HEK293 (cell line): Measurements from ENCODE around the gene CARM1.

Experiments
- GLI4 ChIP-seq: fragments of 450-650 bp; formaldehyde crosslinking; IDR thresholded peaks from 2 replicates; pipeline ENCODE4 v1.5.1; 2016; ENCODE audit warnings: missing biosample characterization, missing genetic modification characterization
- KLF8 ChIP-seq: fragments of 450-650 bp; formaldehyde crosslinking; IDR thresholded peaks from 2 replicates; pipeline ENCODE4 v1.5.1; 2016; ENCODE audit warnings: missing biosample characterization, missing genetic modification characterization
- MEIS1 ChIP-seq: sonication (generic); formaldehyde crosslinking; IDR thresholded peaks from 2 replicates; pipeline ENCODE4 v1.8.1; 2022; ENCODE audit warnings: missing genetic modification reagents, mild to moderate bottlenecking, borderline replicate concordance
- PATZ1 ChIP-seq: fragments of 450-650 bp; formaldehyde crosslinking; IDR thresholded peaks from 2 replicates; pipeline ENCODE4 v1.5.1; 2016; ENCODE audit warnings: missing biosample characterization, missing genetic modification characterization
- PRDM10 ChIP-seq: fragments of 450-650 bp; formaldehyde crosslinking; IDR thresholded peaks from 2 replicates; pipeline ENCODE4 v1.5.1; 2016; ENCODE audit warnings: missing biosample characterization, missing genetic modification characterization
- TRIM28 ChIP-seq: IDR thresholded peaks from 2 replicates; pipeline ENCODE4 v1.6.1; 2011; ENCODE audit warnings: low read length, control low read depth, borderline replicate concordance
- TSHZ1 ChIP-seq: fragments of 450-650 bp; formaldehyde crosslinking; IDR thresholded peaks from 2 replicates; pipeline ENCODE4 v1.5.1; 2016; ENCODE audit warnings: missing biosample characterization, missing genetic modification characterization, borderline replicate concordance
- ZBTB26 ChIP-seq: fragments of 450-650 bp; formaldehyde crosslinking; optimal IDR thresholded peaks from 2 replicates; pipeline ENCODE3; 2016; ENCODE audit warnings: missing biosample characterization, mild to moderate bottlenecking, missing genetic modification characterization
- ZNF112 ChIP-seq: fragments of 450-650 bp; formaldehyde crosslinking; IDR thresholded peaks from 2 replicates; pipeline ENCODE4 v1.5.0; 2017; ENCODE audit warnings: missing biosample characterization, missing genetic modification characterization
- ZNF133 ChIP-seq: fragments of 450-650 bp; formaldehyde crosslinking; IDR thresholded peaks from 2 replicates; pipeline ENCODE4 v1.5.1; 2016; ENCODE audit warnings: missing biosample characterization, missing genetic modification characterization
- ZNF175 ChIP-seq: fragments of 450-650 bp; formaldehyde crosslinking; IDR thresholded peaks from 2 replicates; pipeline ENCODE4 v1.5.1; 2016; ENCODE audit warnings: missing biosample characterization, missing genetic modification characterization
- ZNF18 ChIP-seq: fragments of 450-650 bp; formaldehyde crosslinking; IDR thresholded peaks from 2 replicates; pipeline ENCODE4 v1.5.1; 2016; ENCODE audit warnings: missing biosample characterization, missing genetic modification characterization
- ZNF211 ChIP-seq: fragments of 450-650 bp; formaldehyde crosslinking; IDR thresholded peaks from 2 replicates; pipeline ENCODE4 v1.5.1; 2016; ENCODE audit warnings: low read depth, missing biosample characterization, missing genetic modification characterization
- ZNF223 ChIP-seq: fragments of 450-650 bp; formaldehyde crosslinking; IDR thresholded peaks from 2 replicates; pipeline ENCODE4 v1.5.1; 2016; ENCODE audit warnings: missing biosample characterization, missing genetic modification characterization
- ZNF280C ChIP-seq: fragments of 450-650 bp; formaldehyde crosslinking; IDR thresholded peaks from 2 replicates; pipeline ENCODE4 v1.5.1; 2016; ENCODE audit warnings: missing biosample characterization, missing genetic modification characterization
- ZNF292 ChIP-seq: fragments of 450-650 bp; formaldehyde crosslinking; IDR thresholded peaks from 2 replicates; pipeline ENCODE4 v1.5.1; 2016; ENCODE audit warnings: low read depth, missing biosample characterization, missing genetic modification characterization, borderline replicate concordance
- ZNF302 ChIP-seq: fragments of 450-650 bp; formaldehyde crosslinking; IDR thresholded peaks from 2 replicates; pipeline ENCODE4 v1.5.1; 2016; ENCODE audit warnings: missing biosample characterization, missing genetic modification characterization, low read depth
- ZNF311 ChIP-seq: fragments of 450-650 bp; formaldehyde crosslinking; IDR thresholded peaks from 2 replicates; pipeline ENCODE4 v1.5.1; 2017; ENCODE audit warnings: missing biosample characterization, missing genetic modification characterization, borderline replicate concordance
- ZNF416 ChIP-seq: fragments of 450-650 bp; formaldehyde crosslinking; IDR thresholded peaks from 2 replicates; pipeline ENCODE4 v1.5.1; 2016; ENCODE audit warnings: missing biosample characterization, missing genetic modification characterization
- ZNF558 ChIP-seq: fragments of 450-650 bp; formaldehyde crosslinking; IDR thresholded peaks from 2 replicates; pipeline ENCODE4 v1.5.1; 2016; ENCODE audit warnings: missing biosample characterization, missing genetic modification characterization
- ZNF623 ChIP-seq: fragments of 450-650 bp; formaldehyde crosslinking; IDR thresholded peaks from 2 replicates; pipeline ENCODE4 v1.5.1; 2016; ENCODE audit warnings: missing biosample characterization, missing genetic modification characterization
- ZNF629 ChIP-seq: fragments of 450-650 bp; formaldehyde crosslinking; IDR thresholded peaks from 2 replicates; pipeline ENCODE4 v1.5.1; 2017; ENCODE audit warnings: missing biosample characterization, missing genetic modification characterization
- ZNF639 ChIP-seq: fragments of 450-650 bp; formaldehyde crosslinking; IDR thresholded peaks from 2 replicates; pipeline ENCODE4 v1.5.1; 2016; ENCODE audit warnings: missing biosample characterization, missing genetic modification characterization
- ZNF785 ChIP-seq: fragments of 450-650 bp; formaldehyde crosslinking; IDR thresholded peaks from 2 replicates; pipeline ENCODE4 v1.5.1; 2016; ENCODE audit warnings: missing biosample characterization, missing genetic modification characterization

CARM1 gene

GRCh38 chr19:10864538-10864899, 6.8 kb upstream of the CARM1 start (continued):
- TF ChIP-seq ZNF639: no peak; the same call in 1 of the 2 replicates
- TF ChIP-seq ZNF292: no peak
- TF ChIP-seq ZNF623: no peak
- no peak for TF ChIP-seq GLI4 (tag by site-specific recombination)
- TF ChIP-seq ZBTB26 (tag by site-specific recombination): no peak
- TF ChIP-seq ZNF211: no peak
- no peak for TF ChIP-seq ZNF311 (tag by site-specific recombination)
- TF ChIP-seq MEIS1 (CRISPR knock-in tag): no peak
- peak; percentile 83 for TF ChIP-seq PRDM10
- no peak for TF ChIP-seq ZNF558 (tag by site-specific recombination)
- no peak for TF ChIP-seq ZNF175 (tag by site-specific recombination)
- no peak for TF ChIP-seq ZNF785
- no peak for TF ChIP-seq ZNF112 (tag by site-specific recombination)
- no peak for TF ChIP-seq TRIM28
- TF ChIP-seq KLF8 (tag by site-specific recombination): 0 out of 2 replicates have a peak, but pooled peaks have one; percentile 11
- TF ChIP-seq ZNF629: 0 out of 2 replicates have a peak, but pooled peaks have one; percentile 24
- TF ChIP-seq ZNF302 (tag by site-specific recombination): no peak
- peak; percentile 45; the same call in 1 of the 2 replicates for TF ChIP-seq PATZ1
- no peak for TF ChIP-seq TSHZ1 (tag by site-specific recombination)
- TF ChIP-seq ZNF18: no peak
- no peak for TF ChIP-seq ZNF133 (tag by site-specific recombination)
- TF ChIP-seq ZNF280C (tag by site-specific recombination): no peak
- no peak for TF ChIP-seq ZNF416 (tag by site-specific recombination)
- no peak for TF ChIP-seq ZNF223 (tag by site-specific recombination)
